Fibroblast of the aortic adventitia (primary cell): ENCODE measurements around the gene LST1. TPM values are rescaled to one million over a fixed set of nuclear protein-coding genes. Genes with fewer than 3 reads are reported as not detected.
"Not testable (repeated sequence)": the region's sequence is repeated elsewhere in the genome, so short reads cannot be mapped to it uniquely, and the experiment has no call there.

Experiments used
- DNase-seq: peaks from one replicate; pipeline ENCODE4 v3.0.0-alpha.2; 2010; ENCODE audit warnings: low read depth
- H3K4me3 ChIP-seq: 2 replicates; pipeline ENCODE4 v1.5.1; 2011; ENCODE audit warnings: low read depth, mild to moderate bottlenecking, control low read depth, low read length, moderate library complexity
- total RNA-seq: library from RNA; depleted of rRNA; stranded (reverse); fragments of >200 nt; gene quantifications from 2 replicates; pipeline ENCODE4 v1.2.3, GENCODE V29; 2012; ENCODE audit warnings: low replicate concordance
- TF ChIP-seq, protein P1 (sequence below): IDR thresholded peaks from 2 replicates; pipeline ENCODE4 v1.5.1; 2011; ENCODE audit warnings: mild to moderate bottlenecking, low read length, control low read depth, inconsistent platforms; ENCODE audit not compliant: insufficient read depth

The LST1 gene
- total RNA-seq, 1 donor = not detected

DNA sequence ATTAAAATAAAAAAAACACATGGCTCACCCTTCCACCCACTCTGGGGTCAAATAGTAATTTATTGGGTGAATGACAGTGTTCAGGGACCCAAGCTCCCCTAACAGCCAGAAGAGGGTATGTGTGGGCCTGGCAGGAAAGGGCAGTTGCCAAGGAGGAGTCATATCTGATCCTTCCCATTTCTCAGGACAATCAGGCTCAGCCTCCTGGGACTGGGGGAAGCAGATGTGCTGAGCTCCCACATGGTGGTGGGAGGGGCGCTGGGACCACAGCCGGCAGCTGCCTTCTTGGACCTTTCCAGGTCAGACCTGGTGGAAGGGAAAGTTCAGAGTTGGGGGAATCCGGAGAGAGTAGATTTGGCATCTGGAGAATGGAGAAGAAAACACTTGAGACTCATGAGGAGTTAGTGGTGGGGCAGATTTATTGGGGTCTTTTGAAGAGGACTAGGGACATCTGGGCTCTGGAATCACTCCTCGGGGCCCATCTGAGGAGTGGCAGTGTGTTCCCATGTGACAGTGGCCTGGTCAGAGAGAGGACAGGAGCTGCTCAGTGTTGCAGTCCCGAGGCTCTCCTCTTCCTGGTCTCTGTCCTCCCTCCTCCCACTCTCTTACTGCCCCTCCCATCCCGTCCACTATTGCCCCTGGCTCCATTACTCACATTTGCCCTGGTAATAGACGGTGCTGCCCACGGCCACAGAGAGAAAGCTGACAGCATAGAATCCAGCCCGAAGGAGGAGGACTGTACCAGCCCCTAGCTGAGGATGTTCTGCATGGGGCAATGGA is 3.0 kb downstream of the LST1 start:
- no peak overlapping the region for H3K4me3 ChIP-seq
- TF ChIP-seq, protein P1, sequence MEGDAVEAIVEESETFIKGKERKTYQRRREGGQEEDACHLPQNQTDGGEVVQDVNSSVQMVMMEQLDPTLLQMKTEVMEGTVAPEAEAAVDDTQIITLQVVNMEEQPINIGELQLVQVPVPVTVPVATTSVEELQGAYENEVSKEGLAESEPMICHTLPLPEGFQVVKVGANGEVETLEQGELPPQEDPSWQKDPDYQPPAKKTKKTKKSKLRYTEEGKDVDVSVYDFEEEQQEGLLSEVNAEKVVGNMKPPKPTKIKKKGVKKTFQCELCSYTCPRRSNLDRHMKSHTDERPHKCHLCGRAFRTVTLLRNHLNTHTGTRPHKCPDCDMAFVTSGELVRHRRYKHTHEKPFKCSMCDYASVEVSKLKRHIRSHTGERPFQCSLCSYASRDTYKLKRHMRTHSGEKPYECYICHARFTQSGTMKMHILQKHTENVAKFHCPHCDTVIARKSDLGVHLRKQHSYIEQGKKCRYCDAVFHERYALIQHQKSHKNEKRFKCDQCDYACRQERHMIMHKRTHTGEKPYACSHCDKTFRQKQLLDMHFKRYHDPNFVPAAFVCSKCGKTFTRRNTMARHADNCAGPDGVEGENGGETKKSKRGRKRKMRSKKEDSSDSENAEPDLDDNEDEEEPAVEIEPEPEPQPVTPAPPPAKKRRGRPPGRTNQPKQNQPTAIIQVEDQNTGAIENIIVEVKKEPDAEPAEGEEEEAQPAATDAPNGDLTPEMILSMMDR = no peak
- no peak for DNase-seq

DNA sequence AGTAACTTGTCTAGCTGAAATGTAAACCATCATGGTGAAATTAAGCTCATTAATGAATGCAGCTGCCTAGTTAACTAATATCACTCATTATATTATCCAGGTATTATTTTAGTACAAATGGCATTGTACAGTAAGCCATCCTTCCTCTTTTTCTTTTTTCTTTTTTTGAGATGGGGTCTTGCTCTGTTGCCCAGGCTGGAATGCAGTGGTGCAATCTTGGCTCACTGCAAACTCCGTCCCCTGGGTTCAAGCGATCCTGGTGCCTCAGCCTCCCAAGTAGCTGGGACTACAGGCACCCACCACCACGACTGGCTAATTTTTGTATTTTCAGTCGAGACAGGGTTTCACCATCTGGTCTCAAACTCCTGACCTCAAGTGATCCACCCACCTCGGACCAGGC is 4.6 kb downstream of the LST1 start:
- DNase-seq, H3K4me3 ChIP-seq: not testable (repeated sequence)

DNA sequence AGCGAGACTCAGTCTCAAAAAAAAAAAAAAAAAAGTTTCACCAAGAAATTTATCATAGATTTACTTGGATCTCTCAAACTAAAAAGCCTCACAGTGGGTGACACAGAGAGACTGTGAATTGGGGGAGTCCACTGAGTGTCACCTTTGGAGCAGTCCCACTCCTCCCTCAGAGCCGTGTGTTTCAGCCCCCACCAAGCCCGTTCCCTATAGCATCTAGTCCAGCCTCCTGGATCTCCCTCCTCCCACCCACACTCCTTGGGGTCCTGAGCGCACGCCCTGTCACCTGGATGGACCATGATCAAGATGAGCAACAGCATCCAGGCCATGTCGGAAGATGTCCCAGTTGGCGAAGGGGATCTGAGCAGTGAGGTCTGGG is 6.3 kb downstream of the LST1 start:
- TF ChIP-seq, protein P1 = no peak
- H3K4me3 ChIP-seq = no peak overlapping the region
- no peak for DNase-seq

DNA sequence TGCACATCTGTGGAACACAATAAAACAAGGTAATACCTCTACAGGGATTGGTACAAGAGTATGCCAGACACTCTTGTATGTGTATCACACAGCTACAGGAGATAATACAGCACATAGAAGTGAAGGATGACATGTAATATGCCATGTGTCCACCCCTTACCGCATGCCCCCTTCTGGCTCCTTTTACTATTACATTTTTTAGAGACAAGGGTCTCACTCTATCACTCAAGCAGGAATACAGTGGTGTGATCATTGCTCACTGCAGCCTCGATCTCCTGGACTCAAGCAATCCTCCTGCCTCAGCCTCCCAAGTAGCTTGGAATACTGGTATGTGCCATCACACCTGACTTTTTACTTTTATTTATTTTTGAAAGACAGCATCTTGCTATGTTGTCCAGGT is 10.9 kb downstream of the LST1 start:
- no peak for DNase-seq
- TF ChIP-seq, protein P1 = peak; percentile 34
- no peak overlapping the region for H3K4me3 ChIP-seq

DNA sequence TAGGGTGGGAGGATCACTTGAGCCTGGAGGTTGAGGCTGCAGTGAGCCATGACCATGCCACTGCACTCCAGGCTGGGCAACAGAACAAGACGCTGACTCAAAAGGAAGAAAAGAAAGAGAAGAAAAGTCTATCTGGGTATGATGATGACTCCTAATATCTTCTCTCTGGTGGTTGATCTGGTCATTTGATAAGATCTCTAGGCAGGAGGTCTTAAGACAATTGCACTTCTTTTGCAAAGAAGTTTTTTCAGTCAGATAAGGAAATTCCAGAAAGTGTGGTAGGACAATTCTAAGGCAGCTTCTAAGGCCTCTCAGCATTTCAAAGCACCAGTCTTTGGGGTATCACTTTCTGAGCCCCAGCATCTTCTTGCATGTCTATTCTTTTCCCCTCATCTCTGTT is 21.2 kb downstream of the LST1 start:
- no peak overlapping the region for H3K4me3 ChIP-seq
- DNase-seq = no peak
- TF ChIP-seq, protein P1 = no peak

DNA sequence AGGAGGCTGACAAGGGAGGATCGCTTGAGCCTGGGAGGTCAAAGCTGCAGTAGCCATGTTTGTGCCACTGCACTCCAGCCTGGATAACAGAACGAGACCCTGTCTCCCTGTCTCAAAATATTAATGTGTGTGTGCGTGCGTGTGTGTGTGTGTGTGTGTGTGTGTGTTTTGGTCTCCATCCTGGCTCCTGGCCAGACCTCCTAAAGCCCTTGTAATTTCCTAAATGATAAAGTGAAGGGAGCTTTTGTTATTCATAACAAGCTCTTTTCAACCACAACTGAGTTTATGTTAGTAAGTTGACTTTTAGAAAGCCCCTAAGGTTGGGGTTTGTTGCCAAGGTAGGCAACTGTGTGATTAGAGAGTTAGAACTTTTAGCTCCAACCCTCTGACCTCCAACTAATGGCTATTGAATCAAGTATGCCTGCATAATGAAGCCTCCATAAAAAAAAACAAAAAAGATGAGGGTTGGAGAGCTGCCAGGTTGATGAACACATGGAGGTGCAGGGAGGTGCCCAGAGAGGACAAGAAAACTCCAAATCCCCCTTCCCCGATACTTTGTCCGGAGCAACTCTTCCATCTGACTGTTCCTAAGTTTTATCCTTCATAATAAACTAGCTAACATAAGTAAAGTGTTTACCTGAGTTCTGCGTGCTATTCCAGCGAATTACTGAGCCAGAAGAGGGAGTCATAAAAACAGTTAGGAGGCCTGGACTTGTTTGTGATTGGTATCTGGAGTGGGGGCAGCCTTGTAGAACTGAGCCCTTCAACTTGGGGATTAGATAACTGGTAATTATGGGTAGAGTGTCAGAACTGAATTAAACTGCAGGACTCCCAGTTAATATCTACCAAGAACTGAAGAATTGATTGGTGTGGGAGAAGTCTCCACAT is 23.7 kb downstream of the LST1 start:
- no peak overlapping the region for H3K4me3 ChIP-seq
- no peak for DNase-seq
- TF ChIP-seq, protein P1 = no peak

DNA sequence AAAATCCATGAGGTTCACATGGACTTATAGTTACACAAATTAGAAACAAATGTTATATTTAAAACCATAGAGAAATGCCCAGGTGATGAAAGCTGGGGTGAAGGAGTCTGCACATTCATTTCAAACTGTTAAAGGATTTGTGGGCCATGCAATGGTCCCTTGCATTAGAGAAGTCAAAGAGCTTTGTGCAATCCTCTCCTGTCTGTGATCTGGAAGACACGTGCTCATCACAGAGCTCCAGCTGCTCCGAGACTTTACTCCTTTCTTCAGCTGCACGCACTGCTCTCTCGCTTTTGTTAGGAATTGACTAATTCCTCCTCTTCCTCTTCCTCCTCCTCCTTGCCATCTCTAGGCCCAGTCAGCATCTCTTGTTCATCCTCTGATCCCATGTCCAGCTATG is 24.9 kb downstream of the LST1 start:
- H3K4me3 ChIP-seq = no peak overlapping the region
- DNase-seq = no peak

More for the DNA sequence above, 24.9 kb downstream of the LST1 start:
- TF ChIP-seq, protein P1 = no peak
